Neuronal stem cell (in vitro differentiated cells): ENCODE measurements around the gene FAM227B.

ENCODE experiments used
- DNase-seq: peaks from one replicate; pipeline ENCODE4 v3.0.0-alpha.2; 2013; ENCODE audit warnings: low spot score
- H2AFZ ChIP-seq: one replicate; pipeline ENCODE4 v1.6.1; 2013; ENCODE audit warnings: mild to moderate bottlenecking, low read length, inconsistent platforms
- H2AK5ac ChIP-seq: 2 replicates; pipeline ENCODE4 v1.6.1; 2013; ENCODE audit warnings: low read depth, mild to moderate bottlenecking, inconsistent platforms, low read length, moderate library complexity, mixed read lengths
- H2BK120ac ChIP-seq: 2 replicates; pipeline ENCODE4 v1.6.1; 2013; ENCODE audit warnings: low read depth, mild to moderate bottlenecking, inconsistent platforms, low read length, moderate library complexity, mixed read lengths
- H2BK12ac ChIP-seq: one replicate; pipeline ENCODE4 v1.6.1; 2013; ENCODE audit warnings: low read length, inconsistent platforms
- H2BK15ac ChIP-seq: 2 replicates; pipeline ENCODE4 v1.6.1; 2013; ENCODE audit warnings: mild to moderate bottlenecking, low read length, inconsistent platforms, mixed read lengths
- H2BK5ac ChIP-seq: one replicate; pipeline ENCODE4 v1.6.1; 2013; ENCODE audit warnings: inconsistent platforms, mild to moderate bottlenecking, low read length, moderate library complexity
- H3K14ac ChIP-seq: one replicate; pipeline ENCODE4 v1.6.1; 2013; ENCODE audit warnings: low read length, inconsistent platforms
- H3K18ac ChIP-seq: 2 replicates; pipeline ENCODE4 v1.6.1; 2013; ENCODE audit warnings: low read length, inconsistent platforms
- H3K23ac ChIP-seq: 2 replicates; pipeline ENCODE4 v1.6.1; 2013; ENCODE audit warnings: low read depth, mild to moderate bottlenecking, mixed read lengths, low read length, inconsistent platforms; ENCODE audit not compliant: poor library complexity
- H3K27ac ChIP-seq: replicated peaks from 3 replicates; pipeline ENCODE4 v1.5.1; 2013; ENCODE audit warnings: low read length, inconsistent platforms
- H3K27me3 ChIP-seq, 3 experiments: 2 replicates each; pipeline ENCODE4 v1.6.1; 2013; ENCODE audit warnings: low read length in 3 of 3, mild to moderate bottlenecking in 2 of 3, inconsistent platforms in 1 of 3, low read depth in 1 of 3, mixed read lengths in 1 of 3, moderate library complexity in 1 of 3; ENCODE audit not compliant: control insufficient read depth in 3 of 3, insufficient read depth in 3 of 3
- H3K36me3 ChIP-seq, 2 donors: replicated peaks in 1 of 2; 2 replicates each; pipeline ENCODE4 v1.6.1; 2013; ENCODE audit warnings: low read length in 2 of 2; ENCODE audit not compliant: control insufficient read depth in 2 of 2, insufficient read depth in 2 of 2
- H3K4ac ChIP-seq: 2 replicates; pipeline ENCODE4 v1.6.1; 2013; ENCODE audit warnings: inconsistent platforms, mild to moderate bottlenecking, low read length, moderate library complexity
- H3K4me1 ChIP-seq, 2 donors: 1 replicate in 1 of 2; 2 replicates in 1 of 2; pipeline ENCODE4 v1.6.1; 2013; ENCODE audit warnings: low read length in 2 of 2, low read depth in 1 of 2; ENCODE audit not compliant: control insufficient read depth in 2 of 2, insufficient read depth in 1 of 2
- H3K4me2 ChIP-seq: one replicate; pipeline ENCODE4 v1.6.1; 2013; ENCODE audit warnings: mild to moderate bottlenecking, low read length, inconsistent platforms; ENCODE audit not compliant: insufficient read depth, poor library complexity, severe bottlenecking
- H3K4me3 ChIP-seq, 2 donors: 2 replicates each; pipeline ENCODE4 v1.5.1; 2013; ENCODE audit warnings: low read length in 2 of 2, mild to moderate bottlenecking in 2 of 2, inconsistent platforms in 1 of 2, moderate library complexity in 1 of 2
- H3K79me1 ChIP-seq: one replicate; pipeline ENCODE4 v1.6.1; 2013; ENCODE audit warnings: low read depth, mild to moderate bottlenecking, inconsistent platforms, low read length, moderate library complexity
- H3K9ac ChIP-seq: one replicate; pipeline ENCODE4 v1.6.1; 2013; ENCODE audit warnings: mild to moderate bottlenecking, low read depth, low read length, inconsistent platforms; ENCODE audit not compliant: poor library complexity
- H3K9me3 ChIP-seq, 2 donors: replicated peaks in 1 of 2; 2 replicates each; pipeline versions ENCODE3 to v1.6.1; 2013; ENCODE audit warnings: low read length in 2 of 2, mild to moderate bottlenecking in 2 of 2, inconsistent platforms in 1 of 2, low read depth in 1 of 2, mixed read lengths in 1 of 2, moderate library complexity in 1 of 2; ENCODE audit not compliant: control insufficient read depth in 2 of 2, insufficient read depth in 1 of 2
- H4K8ac ChIP-seq: one replicate; pipeline ENCODE4 v1.6.1; 2013; ENCODE audit warnings: low read depth, mild to moderate bottlenecking, inconsistent platforms, low read length, moderate library complexity
- H4K91ac ChIP-seq: one replicate; pipeline ENCODE4 v1.6.1; 2013; ENCODE audit warnings: low read length, low read depth, mild to moderate bottlenecking, inconsistent platforms; ENCODE audit not compliant: poor library complexity
- WGBS, 2 donors: extraction: QIAGEN DNeasy Blood & Tissue Kit; methylation state at CpG; one replicate each; pipeline ENCODE4 v1.1.7; 2013; ENCODE audit warnings: missing lambda C conversion rate in 2 of 2, mixed read lengths in 1 of 2; ENCODE audit not compliant: insufficient read length in 2 of 2, insufficient replicate concordance in 1 of 2; ENCODE audit errors: extremely low coverage in 2 of 2; 5-methylcytosine and 5-hydroxymethylcytosine counted together

The FAM227B gene

DNA sequence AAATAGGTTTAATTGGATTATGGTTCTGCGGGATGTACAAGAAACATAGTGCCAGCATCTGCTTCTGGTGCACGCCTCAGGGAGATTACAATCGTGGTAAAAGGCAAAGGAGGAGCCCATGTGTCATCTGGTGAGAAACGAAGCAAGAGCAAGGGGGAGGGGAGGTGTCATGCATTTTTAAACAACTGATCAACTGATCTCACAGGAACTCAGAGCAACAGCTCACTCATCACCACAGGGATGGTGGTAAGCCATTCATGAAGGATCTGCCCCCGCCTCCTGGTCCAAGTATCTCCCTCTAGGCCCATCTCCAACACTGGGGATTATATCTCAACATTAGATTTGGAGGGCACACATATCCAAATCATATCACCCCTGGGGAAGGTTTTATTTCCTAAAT, 239.7 kb downstream of the FAM227B start:
- H3K9ac ChIP-seq = no peak overlapping the region
- H3K27ac ChIP-seq = no peak overlapping the region
- no peak overlapping the region for H2BK15ac ChIP-seq
- no peak overlapping the region for H2AK5ac ChIP-seq
- H3K4ac ChIP-seq = no peak overlapping the region
- no peak overlapping the region for H3K23ac ChIP-seq
- no peak overlapping the region for H4K8ac ChIP-seq
- H3K9me3 ChIP-seq = no peaks in the 10 kb centered on the region
- H3K14ac ChIP-seq = no peak overlapping the region
- H3K4me3 ChIP-seq = no peak overlapping the region
- H3K79me1 ChIP-seq = no peaks in the 10 kb centered on the region
- peak; percentile 4 for DNase-seq
- H2BK120ac ChIP-seq = no peak overlapping the region
- no peaks in the 10 kb centered on the region for H3K4me1 ChIP-seq
- H2BK5ac ChIP-seq = no peak overlapping the region
- H3K4me2 ChIP-seq = no peak overlapping the region
- no peak overlapping the region for H4K91ac ChIP-seq
- WGBS, 2 donors = no CpG with 5 or more reads among the region's 5 CpGs
- peak overlapping the region; percentile 40 for H2AFZ ChIP-seq
- no peak overlapping the region for H2BK12ac ChIP-seq
- no peaks in the 10 kb centered on the region for H3K36me3 ChIP-seq
- H3K18ac ChIP-seq = no peak overlapping the region
- H3K27me3 ChIP-seq = no peaks in the 10 kb centered on the region

DNA sequence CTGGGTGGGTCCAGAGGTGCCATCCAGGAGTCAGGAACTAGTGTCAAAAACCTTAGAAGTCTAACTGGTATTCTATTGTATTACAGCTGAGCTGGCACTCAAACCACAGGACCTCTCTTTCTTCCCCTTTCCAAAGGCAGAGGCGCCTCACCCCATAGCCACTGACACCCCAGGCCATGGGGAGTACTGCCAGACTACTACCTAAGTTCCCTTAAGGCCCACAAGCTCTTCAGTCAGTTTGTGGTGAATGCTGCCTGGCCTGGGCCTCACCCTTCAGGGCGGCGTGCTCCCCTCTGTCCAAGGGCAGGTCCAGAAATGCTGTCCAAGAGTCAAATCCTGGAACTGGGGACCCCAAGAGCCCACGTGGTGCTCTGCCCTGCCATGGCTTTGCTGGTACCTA, 240.6 kb downstream of the FAM227B start:
- Histone ChIP-seq H3K4me2 (no peak overlapping the region), H2BK120ac (no peak overlapping the region), H2BK12ac (no peak overlapping the region), H3K4ac (no peak overlapping the region), H3K4me1 (no peaks in the 10 kb centered on the region), H3K9me3 (no peaks in the 10 kb centered on the region), H3K79me1 (no peaks in the 10 kb centered on the region), H3K27ac (no peak overlapping the region), H2BK5ac (no peak overlapping the region), H2BK15ac (no peak overlapping the region), H3K18ac (no peak overlapping the region), H4K8ac (no peak overlapping the region), H3K14ac (no peak overlapping the region), H3K4me3 (peak overlapping the region in 1 of 2 donors; percentile 11), H3K9ac (no peak overlapping the region), H3K27me3 (no peaks in the 10 kb centered on the region), H4K91ac (no peak overlapping the region), H3K36me3 (no peaks in the 10 kb centered on the region), H3K23ac (no peak overlapping the region), H2AFZ (no peak overlapping the region), H2AK5ac (peak overlapping the region; percentile 81)
- no peak for DNase-seq
- WGBS, 2 donors = no CpG with 5 or more reads among the region's 4 CpGs

DNA sequence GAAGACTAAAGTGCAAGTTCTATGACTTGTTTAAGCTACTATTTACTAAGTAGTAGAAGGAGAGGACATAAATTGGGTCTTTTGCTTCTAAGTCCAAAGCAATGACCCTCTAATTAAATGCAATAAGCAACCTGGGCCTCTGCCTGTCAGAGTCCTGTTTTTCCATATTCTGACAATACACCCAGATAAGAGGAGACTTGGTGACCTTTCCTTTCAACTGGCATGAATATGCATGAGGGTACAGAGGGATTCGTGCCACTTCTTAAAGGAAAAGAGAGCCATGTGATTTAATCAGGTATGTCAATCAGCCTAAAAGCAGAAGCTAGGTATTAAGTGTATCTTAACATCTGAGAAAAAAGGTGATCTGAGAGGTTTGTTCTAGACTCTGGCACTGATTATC, 248.3 kb downstream of the FAM227B start:
- Histone ChIP-seq H3K36me3 (no peaks in the 10 kb centered on the region), H3K23ac (no peak overlapping the region), H3K4me3 (no peak overlapping the region), H4K91ac (no peak overlapping the region), H2AK5ac (no peak overlapping the region), H2AFZ (no peak overlapping the region), H3K14ac (no peak overlapping the region), H2BK12ac (no peak overlapping the region), H3K27me3 (no peaks in the 10 kb centered on the region), H3K9me3 (no peaks in the 10 kb centered on the region), H2BK120ac (no peak overlapping the region), H2BK15ac (no peak overlapping the region), H3K79me1 (no peaks in the 10 kb centered on the region), H4K8ac (no peak overlapping the region), H2BK5ac (no peak overlapping the region), H3K27ac (no peak overlapping the region), H3K4ac (no peak overlapping the region), H3K4me1 (peaks cover 2 to 6% of the 10 kb centered on the region in 2 donors), H3K18ac (no peak overlapping the region), H3K9ac (no peak overlapping the region), H3K4me2 (no peak overlapping the region)
- no peak for DNase-seq
- WGBS, 2 donors = no CpG with 5 or more reads among the region's 1 CpG

DNA sequence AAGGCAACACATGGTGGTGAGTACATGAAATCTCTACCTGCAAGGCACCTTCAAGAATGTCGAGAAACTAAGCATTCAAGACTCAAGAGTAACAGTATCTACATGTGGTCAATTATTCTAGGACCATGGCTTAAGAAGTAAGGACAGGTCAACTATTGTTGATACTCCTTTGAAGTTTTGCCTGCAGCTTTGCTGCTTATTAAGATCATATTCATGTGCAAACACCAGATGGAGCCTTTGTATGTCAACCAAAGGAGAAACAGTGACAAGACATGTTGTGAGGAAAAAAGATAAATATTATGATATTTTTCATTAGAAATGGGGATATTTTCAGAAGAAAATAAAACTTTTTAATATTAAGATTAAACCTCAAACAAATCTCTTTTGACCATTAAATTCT, 249.8 kb downstream of the FAM227B start:
- H2BK5ac ChIP-seq = no peak overlapping the region
- WGBS, 2 donors = no CpG with 5 or more reads among the region's 1 CpG
- H3K4me1 ChIP-seq = peaks cover 2 to 6% of the 10 kb centered on the region in 2 donors
- DNase-seq = no peak
- H3K36me3 ChIP-seq = no peaks in the 10 kb centered on the region
- H3K23ac ChIP-seq = no peak overlapping the region
- no peak overlapping the region for H3K14ac ChIP-seq
- no peak overlapping the region for H2BK12ac ChIP-seq
- H2AFZ ChIP-seq = no peak overlapping the region
- no peak overlapping the region for H3K9ac ChIP-seq
- no peaks in the 10 kb centered on the region for H3K79me1 ChIP-seq
- H3K4me3 ChIP-seq = no peak overlapping the region
- H3K9me3 ChIP-seq = no peaks in the 10 kb centered on the region
- no peak overlapping the region for H4K8ac ChIP-seq
- H4K91ac ChIP-seq = no peak overlapping the region
- H3K27ac ChIP-seq = no peak overlapping the region
- H2BK15ac ChIP-seq = no peak overlapping the region
- no peak overlapping the region for H2AK5ac ChIP-seq
- no peak overlapping the region for H3K18ac ChIP-seq
- H3K4ac ChIP-seq = no peak overlapping the region
- H2BK120ac ChIP-seq = no peak overlapping the region
- no peaks in the 10 kb centered on the region for H3K27me3 ChIP-seq
- no peak overlapping the region for H3K4me2 ChIP-seq
